A673 (cell line): Measurements from ENCODE around the gene B3GNT8.

Experiments
- CTCF ChIP-seq: fragments of 300-800, 200-600 bp; sonication (generic); conservative IDR thresholded peaks from 2 replicates; pipeline ENCODE4 v1.5.1; 2017; ENCODE audit warnings: low read depth, mild to moderate bottlenecking, antibody characterized with exemption, low read length, moderate library complexity, mixed read lengths
- EZH2 ChIP-seq: fragments of 200-600 bp; sonication (generic); IDR thresholded peaks from 2 replicates; pipeline ENCODE4 v1.6.1; 2017; ENCODE audit warnings: borderline replicate concordance, low read depth, mild to moderate bottlenecking, mixed read lengths, antibody characterized with exemption, low read length; ENCODE audit not compliant: poor library complexity, severe bottlenecking

DNA sequence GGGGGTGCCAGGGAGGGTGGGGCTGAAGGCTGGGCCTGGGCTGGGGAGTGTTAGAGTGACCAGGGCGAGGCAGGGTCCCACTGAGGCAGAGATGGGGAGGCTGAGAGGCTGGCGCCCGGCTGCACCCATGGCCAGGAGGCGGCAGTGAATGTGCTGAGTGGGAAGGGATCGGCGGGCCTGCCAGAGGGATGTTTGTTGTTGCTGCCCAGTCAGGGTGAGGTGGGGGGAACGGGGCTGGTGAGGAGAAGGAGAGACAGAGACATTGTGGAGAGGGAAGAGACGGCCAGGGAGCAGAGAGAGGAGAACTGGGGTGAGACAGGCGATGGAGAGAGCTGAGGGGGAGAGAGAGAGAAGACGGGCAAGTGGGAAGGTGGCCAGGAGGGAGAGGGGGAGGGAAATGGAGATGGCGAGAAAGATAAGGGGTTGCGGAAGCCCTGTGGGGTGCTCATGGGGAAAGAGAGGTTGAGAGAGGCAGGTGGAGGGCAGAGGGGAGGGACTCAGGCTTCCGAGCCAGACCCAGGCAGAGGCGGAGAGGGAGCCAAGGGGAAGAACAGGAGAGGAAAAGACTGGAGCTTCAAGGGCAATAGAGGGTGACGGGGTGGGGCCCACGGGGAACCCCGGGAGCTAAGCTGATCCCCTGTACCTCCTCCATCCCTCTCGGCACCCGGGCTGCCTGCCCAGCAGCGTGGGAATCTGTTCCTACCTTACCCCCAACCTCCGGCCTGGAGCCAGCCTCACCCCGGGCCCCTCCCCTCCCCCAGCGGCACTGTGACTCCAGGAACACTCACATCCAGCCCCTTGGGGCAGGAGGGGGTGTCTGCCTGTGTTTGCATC, 690 bp upstream of the B3GNT8 start:
- TF ChIP-seq CTCF (no peak), EZH2 (no peak)
